Esophagus muscularis mucosa (tissue), 4 donors: ENCODE measurements around the gene TIE1.

Source experiments
- CTCF ChIP-seq, 3 experiments: fragments of 200-600 bp in 2 of 3; fragments of 450-650 bp in 1 of 3; sonication (generic) in 2 of 3; IDR thresholded peaks; one replicate each; pipeline ENCODE4 v1.5.1; 2017 to 2019; ENCODE audit warnings: antibody characterized with exemption in 3 of 3, mild to moderate bottlenecking in 2 of 3, moderate library complexity in 1 of 3
- EP300 ChIP-seq: sonication (generic); formaldehyde crosslinking; IDR thresholded peaks from one replicate; pipeline ENCODE4 v1.6.1; 2017; ENCODE audit warnings: antibody characterized with exemption
- POLR2A ChIP-seq: fragments of 450-650 bp; IDR thresholded peaks from one replicate; pipeline ENCODE4 v1.6.1; 2017; ENCODE audit warnings: antibody characterized with exemption, moderate library complexity, mild to moderate bottlenecking, low read depth

DNA sequence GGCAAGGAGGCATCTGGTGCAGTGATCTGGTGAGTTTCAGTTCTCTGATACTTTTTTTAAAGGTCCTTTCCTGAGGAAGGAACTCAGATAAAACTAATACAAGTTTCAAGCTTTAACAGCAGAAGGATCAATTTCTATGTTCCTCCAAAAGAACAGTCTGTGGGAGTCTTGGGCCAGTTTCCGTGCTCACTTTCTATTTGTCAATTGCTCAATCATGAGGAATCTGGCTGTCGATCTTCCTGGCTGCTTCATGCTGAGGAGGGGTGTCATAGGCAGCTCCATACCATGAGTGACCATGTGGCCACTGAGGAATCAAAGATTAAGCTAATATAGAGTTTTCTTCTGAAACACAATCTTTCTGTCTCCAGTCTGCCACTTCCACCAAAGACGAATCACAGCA is 42.4 kb upstream of the TIE1 start:
- TF ChIP-seq EP300: no peak
- no peak for TF ChIP-seq CTCF (IDR thresholded peaks at IDR 0.05)
- no peak for TF ChIP-seq POLR2A
